Measurements from ENCODE around the gene BCL2L11. TPM values are rescaled to one million over a fixed set of nuclear protein-coding genes. Genes with fewer than 3 reads are reported as not detected.

BCL2L11 gene
- total and polyA plus RNA-seq, 12 donors = 1.4 to 14.5 (median 6.8) TPM

GRCh38 chr2:111128096-111128495, 7.4 kb downstream of the BCL2L11 start:
- Histone ChIP-seq H3K9me3 (no peaks in the 10 kb centered on the region), H3K27ac (no peak overlapping the region), H3K4me3 (no peak overlapping the region), H3K27me3 (no peaks in the 10 kb centered on the region), H3K36me3 (peaks cover 0 to 71% (median 24%) of the 10 kb centered on the region in 9 donors), H3K4me1 (peaks cover 0 to 48% (median 16%) of the 10 kb centered on the region in 9 donors)
- intact Hi-C loops (cut with DNase I) = loop anchor here in 1 of 10 donors (10.0 kb wide), 1 partner anchor 537 kb away; no protein-coding TSS in a partner anchor
- DNase-seq = no peak
- no peak for ATAC-seq
- TF ChIP-seq, protein P1, sequence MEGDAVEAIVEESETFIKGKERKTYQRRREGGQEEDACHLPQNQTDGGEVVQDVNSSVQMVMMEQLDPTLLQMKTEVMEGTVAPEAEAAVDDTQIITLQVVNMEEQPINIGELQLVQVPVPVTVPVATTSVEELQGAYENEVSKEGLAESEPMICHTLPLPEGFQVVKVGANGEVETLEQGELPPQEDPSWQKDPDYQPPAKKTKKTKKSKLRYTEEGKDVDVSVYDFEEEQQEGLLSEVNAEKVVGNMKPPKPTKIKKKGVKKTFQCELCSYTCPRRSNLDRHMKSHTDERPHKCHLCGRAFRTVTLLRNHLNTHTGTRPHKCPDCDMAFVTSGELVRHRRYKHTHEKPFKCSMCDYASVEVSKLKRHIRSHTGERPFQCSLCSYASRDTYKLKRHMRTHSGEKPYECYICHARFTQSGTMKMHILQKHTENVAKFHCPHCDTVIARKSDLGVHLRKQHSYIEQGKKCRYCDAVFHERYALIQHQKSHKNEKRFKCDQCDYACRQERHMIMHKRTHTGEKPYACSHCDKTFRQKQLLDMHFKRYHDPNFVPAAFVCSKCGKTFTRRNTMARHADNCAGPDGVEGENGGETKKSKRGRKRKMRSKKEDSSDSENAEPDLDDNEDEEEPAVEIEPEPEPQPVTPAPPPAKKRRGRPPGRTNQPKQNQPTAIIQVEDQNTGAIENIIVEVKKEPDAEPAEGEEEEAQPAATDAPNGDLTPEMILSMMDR (IDR thresholded peaks at IDR 0.05) = no peak
- 92 to 93% methylated on average over 2 of the region's 2 CpGs for WGBS, 2 donors

GRCh38 chr2:111133603-111134002, 12.9 kb downstream of the BCL2L11 start:
- Histone ChIP-seq H3K4me3 (no peak overlapping the region), H3K27me3 (no peaks in the 10 kb centered on the region), H3K36me3 (peaks cover 0 to 37% (median 5%) of the 10 kb centered on the region in 9 donors), H3K9me3 (no peaks in the 10 kb centered on the region), H3K27ac (no peak overlapping the region), H3K4me1 (peaks cover 0 to 50% (median 31%) of the 10 kb centered on the region in 9 donors)
- no peak for ATAC-seq
- intact Hi-C loops (cut with DNase I) = loop anchor here in 1 of 10 donors (2.0 kb wide), 1 partner anchor 23 kb away; no protein-coding TSS in a partner anchor
- DNase-seq = no peak
- TF ChIP-seq, protein P1 (IDR thresholded peaks at IDR 0.05) = no peak
- WGBS, 2 donors = 58 to 65% methylated on average over 2 of the region's 2 CpGs

DNA sequence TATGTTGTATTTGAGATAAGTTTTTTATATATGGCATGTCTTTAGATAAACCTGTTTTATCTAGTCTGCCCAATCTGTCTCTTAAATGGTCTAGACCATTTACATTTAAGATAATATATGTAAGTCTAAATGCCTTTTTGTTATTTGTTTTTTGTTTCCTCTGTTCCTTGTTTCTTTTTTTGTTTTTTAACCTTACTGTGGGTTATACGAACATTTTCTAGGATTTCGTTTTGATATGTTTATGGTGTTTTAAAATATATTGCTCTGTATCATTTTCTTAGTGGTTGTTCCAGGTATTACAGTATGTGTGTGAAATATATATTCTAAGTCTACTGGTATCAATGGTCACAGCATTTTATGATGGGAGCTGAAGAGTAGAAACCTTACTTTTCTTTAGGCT, 13.3 kb downstream of the BCL2L11 start:
- Histone ChIP-seq H3K9me3 (no peaks in the 10 kb centered on the region), H3K36me3 (peaks cover 0 to 37% (median under 1%) of the 10 kb centered on the region in 9 donors), H3K27ac (no peak overlapping the region), H3K4me1 (peaks cover 0 to 55% (median 35%) of the 10 kb centered on the region in 9 donors), H3K4me3 (no peak overlapping the region), H3K27me3 (no peaks in the 10 kb centered on the region)
- WGBS, 2 donors = 97 to 99% methylated on average over 2 of the region's 2 CpGs
- ATAC-seq (no peak), DNase-seq (no peak)
- TF ChIP-seq, protein P1 (IDR thresholded peaks at IDR 0.05) = peak in 3 of 9 donors; percentile 12 to 49 (median 22)
- intact Hi-C loops (cut with DNase I) = no loop called here

GRCh38 chr2:111135237-111135909, 14.7 kb downstream of the BCL2L11 start:
- TF ChIP-seq, protein P1 (IDR thresholded peaks at IDR 0.05) = no peak
- H3K9me3 ChIP-seq = no peaks in the 10 kb centered on the region
- DNase-seq (no peak), ATAC-seq (peak in 1 of 8 donors; percentile 53)
- intact Hi-C loops (cut with DNase I) = no loop called here
- peaks cover 0 to 25% (median 0%) of the 10 kb centered on the region in 9 donors for H3K36me3 ChIP-seq
- H3K4me1 ChIP-seq = peaks cover 3 to 68% (median 35%) of the 10 kb centered on the region in 9 donors
- H3K4me3 ChIP-seq = no peak overlapping the region
- WGBS, 2 donors = 90 to 93% methylated on average over 3 of the region's 3 CpGs
- no peaks in the 10 kb centered on the region for H3K27me3 ChIP-seq
- H3K27ac ChIP-seq = no peak overlapping the region
